IMR-90 (cell line): ENCODE measurements around the gene OR52E5. TPM values are rescaled to one million over a fixed set of nuclear protein-coding genes. Genes with fewer than 3 reads are reported as not detected.

Experiments used
- ATAC-seq: fragments of 200-7000 bp; cut with Tn5 transposase; 2 replicates; pipeline ENCODE4 v1.9.1; 2020; ENCODE audit warnings: low read depth, mild to moderate bottlenecking, moderate library complexity
- BruUV-seq: library from RNA; stranded (reverse); fragments of 400-500 nt; replicated peaks from 2 replicates; lab custom pipeline; 2021; lab: Mats Ljungman, UMichigan
- CTCF ChIA-PET: fragments of 300-600 bp; formaldehyde crosslinking; extraction: SDS; loops from one replicate; lab custom pipeline; 2021; ENCODE audit warnings: antibody characterized with exemption; lab: Yijun Ruan, JAX
- POLR2A ChIA-PET: fragments of 300-600 bp; sonication (Branson Sonifier 250); formaldehyde crosslinking; loops from one replicate; lab custom pipeline; 2022; ENCODE audit warnings: antibody characterized with exemption; ENCODE audit not compliant: unreplicated experiment; lab: Charles Lee
- DNase-seq: peaks from one replicate; pipeline ENCODE4 v3.0.0; 2013
- H2AFZ ChIP-seq: replicated peaks from 2 replicates; pipeline ENCODE3; 2013; ENCODE audit warnings: low read length, mild to moderate bottlenecking; ENCODE audit not compliant: poor library complexity
- H2AK5ac ChIP-seq: 2 replicates; pipeline ENCODE4 v1.6.1; 2013; ENCODE audit warnings: low read depth, low read length, inconsistent platforms
- H2AK9ac ChIP-seq: replicated peaks from 2 replicates; pipeline ENCODE3; 2013; ENCODE audit warnings: mild to moderate bottlenecking, low read depth, low read length, moderate library complexity; ENCODE audit not compliant: poor library complexity
- H2BK120ac ChIP-seq: 2 replicates; pipeline ENCODE4 v1.6.1; 2013; ENCODE audit warnings: low read depth, low read length, inconsistent platforms
- H2BK15ac ChIP-seq: 3 replicates; pipeline ENCODE4 v1.6.1; 2013; ENCODE audit warnings: low read depth, low read length, inconsistent platforms
- H2BK20ac ChIP-seq: 2 replicates; pipeline ENCODE4 v1.6.1; 2013; ENCODE audit warnings: low read depth, mild to moderate bottlenecking, inconsistent platforms, low read length, moderate library complexity
- H2BK5ac ChIP-seq: 2 replicates; pipeline ENCODE4 v1.6.1; 2013; ENCODE audit warnings: mild to moderate bottlenecking, low read depth, low read length, inconsistent platforms; ENCODE audit not compliant: poor library complexity, severe bottlenecking
- H3K14ac ChIP-seq: replicated peaks from 2 replicates; pipeline ENCODE4 v1.6.1; 2013; ENCODE audit warnings: low read depth, low read length, inconsistent platforms
- H3K18ac ChIP-seq: 2 replicates; pipeline ENCODE4 v1.6.1; 2013; ENCODE audit warnings: low read depth, low read length, control low read depth
- H3K23ac ChIP-seq: 2 replicates; pipeline ENCODE4 v1.6.1; 2013; ENCODE audit warnings: low read depth, low read length, inconsistent platforms
- H3K27ac ChIP-seq: 2 replicates; pipeline ENCODE4 v1.5.1; 2013; ENCODE audit warnings: mild to moderate bottlenecking, control low read depth, low read length; ENCODE audit not compliant: insufficient read depth
- H3K27me3 ChIP-seq: 2 replicates; pipeline ENCODE4 v1.6.1; 2013; ENCODE audit warnings: low read length; ENCODE audit not compliant: control insufficient read depth, insufficient read depth
- H3K36me3 ChIP-seq: 2 replicates; pipeline ENCODE4 v1.6.1; 2013; ENCODE audit warnings: low read length, mixed read lengths; ENCODE audit not compliant: control insufficient read depth, insufficient read depth
- H3K4ac ChIP-seq: 2 replicates; pipeline ENCODE4 v1.6.1; 2013; ENCODE audit warnings: low read depth, low read length, inconsistent platforms
- H3K4me1 ChIP-seq: 2 replicates; pipeline ENCODE4 v1.6.1; 2013; ENCODE audit warnings: low read length, mixed read lengths; ENCODE audit not compliant: control insufficient read depth, insufficient read depth
- H3K4me2 ChIP-seq: 2 replicates; pipeline ENCODE4 v1.6.1; 2013; ENCODE audit warnings: low read depth, mild to moderate bottlenecking, control low read depth, low read length, moderate library complexity
- H3K4me3 ChIP-seq: 2 replicates; pipeline ENCODE4 v1.5.1; 2013; ENCODE audit warnings: low read depth, mild to moderate bottlenecking, control low read depth, low read length, moderate library complexity; ENCODE audit not compliant: insufficient read depth
- H3K56ac ChIP-seq: 2 replicates; pipeline ENCODE4 v1.6.1; 2013; ENCODE audit warnings: low read length, inconsistent platforms; ENCODE audit not compliant: insufficient read depth; ENCODE audit errors: extremely low read depth
- H3K79me1 ChIP-seq, 2 experiments: 2 replicates each; pipeline ENCODE4 v1.6.1; 2013; ENCODE audit warnings: low read length in 2 of 2, inconsistent platforms in 1 of 2, low read depth in 1 of 2
- H3K9ac ChIP-seq: 2 replicates; pipeline ENCODE4 v1.6.1; 2013; ENCODE audit warnings: low read depth, low read length, control low read depth
- H3K9me1 ChIP-seq: 2 replicates; pipeline ENCODE4 v1.6.1; 2013; ENCODE audit warnings: low read length, inconsistent platforms; ENCODE audit not compliant: insufficient read depth
- H3K9me3 ChIP-seq: 2 replicates; pipeline ENCODE4 v1.6.1; 2013; ENCODE audit warnings: low read length; ENCODE audit not compliant: control insufficient read depth, insufficient read depth
- H4K20me1 ChIP-seq: 2 replicates; pipeline ENCODE4 v1.6.1; 2013; ENCODE audit warnings: low read length, inconsistent platforms; ENCODE audit not compliant: insufficient read depth
- H4K5ac ChIP-seq: 2 replicates; pipeline ENCODE4 v1.6.1; 2013; ENCODE audit warnings: mild to moderate bottlenecking, low read depth, low read length, control low read depth
- H4K8ac ChIP-seq, 2 experiments: 2 replicates each; pipeline ENCODE4 v1.6.1; 2013; ENCODE audit warnings: low read depth in 2 of 2, low read length in 2 of 2, control low read depth in 1 of 2, inconsistent platforms in 1 of 2
- H4K91ac ChIP-seq: 2 replicates; pipeline ENCODE4 v1.6.1; 2013; ENCODE audit warnings: low read depth, low read length, inconsistent platforms; ENCODE audit not compliant: insufficient read depth
- CEBPB ChIP-seq: IDR thresholded peaks from 2 replicates; pipeline ENCODE4 v1.6.1; 2012; ENCODE audit warnings: low read depth, low read length, improper control_type of control experiment
- CHD1 ChIP-seq: IDR thresholded peaks from 2 replicates; pipeline ENCODE4 v1.6.1; 2012; ENCODE audit warnings: low read depth, low read length, improper control_type of control experiment
- CTCF ChIP-seq: conservative IDR thresholded peaks from 2 replicates; pipeline ENCODE4 v1.5.1; 2012; ENCODE audit warnings: mild to moderate bottlenecking, low read depth, low read length, improper control_type of control experiment
- ELK1 ChIP-seq: fragments of 150-350 bp; IDR thresholded peaks from 2 replicates; pipeline ENCODE4 v1.6.1; 2016; ENCODE audit warnings: low read depth, mild to moderate bottlenecking, low read length, moderate library complexity, borderline replicate concordance
- FOS ChIP-seq: fragments of 150-350 bp; IDR thresholded peaks from 2 replicates; pipeline ENCODE4 v1.6.1; 2016; ENCODE audit warnings: low read depth, low read length
- MAFK ChIP-seq: IDR thresholded peaks from 2 replicates; pipeline ENCODE4 v1.6.1; 2012; ENCODE audit warnings: low read depth, low read length, improper control_type of control experiment
- MAZ ChIP-seq: IDR thresholded peaks from 2 replicates; pipeline ENCODE4 v1.6.1; 2012; ENCODE audit warnings: low read depth, mild to moderate bottlenecking, low read length, improper control_type of control experiment, moderate library complexity, borderline replicate concordance
- NFE2L2 ChIP-seq: fragments of 150-350 bp; IDR thresholded peaks from 2 replicates; pipeline ENCODE4 v1.6.1; 2016; ENCODE audit warnings: low read depth, mild to moderate bottlenecking, low read length
- POLR2A ChIP-seq: IDR thresholded peaks from 2 replicates; pipeline ENCODE4 v1.6.1; 2012; ENCODE audit warnings: mild to moderate bottlenecking, low read depth, low read length
- RAD21 ChIP-seq: IDR thresholded peaks from 2 replicates; pipeline ENCODE4 v1.6.1; 2012; ENCODE audit warnings: low read length, improper control_type of control experiment
- RFX5 ChIP-seq: IDR thresholded peaks from 2 replicates; pipeline ENCODE4 v1.8.0; 2012; ENCODE audit warnings: low read depth, mild to moderate bottlenecking, low read length, moderate library complexity
- SMC3 ChIP-seq: fragments of 150-350 bp; IDR thresholded peaks from 2 replicates; pipeline ENCODE4 v1.6.1; 2016; ENCODE audit warnings: low read depth, mild to moderate bottlenecking, antibody characterized with exemption, low read length, moderate library complexity
- WGBS, 2 experiments: methylation state at CpG; one replicate each; pipeline versions ENCODE4 v1.1.5 to v1.1.7; 2013; ENCODE audit warnings: missing lambda C conversion rate in 2 of 2; ENCODE audit not compliant: insufficient read length in 1 of 2; ENCODE audit errors: extremely low coverage in 2 of 2; 5-methylcytosine and 5-hydroxymethylcytosine counted together
- dilution Hi-C: fragments of 300-500 bp; cut with HindIII; formaldehyde crosslinking; loops from one replicate; pipeline ENCODE4 v1.14.3; 2018; ENCODE audit warnings: low sequenced_read_pairs; ENCODE audit not compliant: unreplicated experiment
- in situ Hi-C: fragments of 300-500 bp; cut with MboI; formaldehyde crosslinking; loops from 3 replicates; pipeline ENCODE4 v1.14.3; 2019; ENCODE audit warnings: low sequenced_read_pairs, inconsistent platforms, mixed read lengths
- intact Hi-C: fragments of 100-400 bp; cut with micrococcal nuclease; formaldehyde crosslinking; loops from 2 replicates; pipeline ENCODE4 v1.10.0; 2022
- polyA plus RNA-seq, 3 experiments: library from polyadenylated mRNA; depleted of rRNA; stranded (reverse); fragments of >200 nt; gene quantifications; 2 replicates each; pipeline ENCODE4 v1.2.3, GENCODE V29; 2012; ENCODE audit warnings: low replicate concordance in 1 of 3
- total RNA-seq: library from RNA; depleted of rRNA; stranded (reverse); fragments of >200 nt; gene quantifications from 2 replicates; pipeline ENCODE4 v1.2.3, GENCODE V29; 2012
- TF ChIP-seq, protein P1 (sequence below): fragments of 150-350 bp; IDR thresholded peaks from 2 replicates; pipeline ENCODE4 v1.6.1; 2017; ENCODE audit warnings: mild to moderate bottlenecking, antibody characterized with exemption, low read length, low read depth

OR52E5 gene
- total and polyA plus RNA-seq, 2 of the 4 experiments (the other 2 are of a cell fraction): not detected

DNA sequence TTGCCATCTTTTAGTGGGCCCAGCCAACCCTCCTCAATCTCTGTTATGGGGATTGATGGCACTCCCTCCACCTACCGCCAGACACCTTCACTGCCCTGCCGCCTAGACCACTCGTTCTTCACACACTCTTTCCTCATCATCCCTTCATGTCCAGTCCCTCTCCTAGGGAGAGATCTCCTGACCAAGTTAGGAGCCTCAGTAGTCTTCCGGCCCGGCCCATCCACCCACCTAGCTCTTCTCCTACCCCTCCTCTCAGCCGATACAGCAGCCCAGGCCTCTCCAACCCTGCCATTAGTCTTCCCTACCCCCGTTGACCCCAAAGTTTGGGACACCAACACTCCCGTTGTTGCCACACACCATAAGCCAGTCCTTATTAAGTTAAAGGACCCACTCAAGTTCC is 38.1 kb downstream of the OR52E5 start:
- H3K36me3 ChIP-seq: no peaks in the 10 kb centered on the region
- ATAC-seq: no peak
- BruUV-seq: no TSS peak
- no peak overlapping the region for H2AK9ac ChIP-seq
- no peak overlapping the region for H3K56ac ChIP-seq
- no peak overlapping the region for H3K4me3 ChIP-seq
- H3K18ac ChIP-seq: no peak overlapping the region
- no peaks in the 10 kb centered on the region for H3K4me1 ChIP-seq
- H3K23ac ChIP-seq: no peak overlapping the region
- H3K14ac ChIP-seq: no peak overlapping the region
- no peak overlapping the region for H3K9ac ChIP-seq
- H3K9me3 ChIP-seq: peaks cover 43% of the 10 kb centered on the region
- no peak overlapping the region for H2BK120ac ChIP-seq
- H2AFZ ChIP-seq: no peak overlapping the region
- ChIA-PET POLR2A (no interaction called here), CTCF (no interaction called here)
- no peaks in the 10 kb centered on the region for H4K20me1 ChIP-seq
- H3K4ac ChIP-seq: no peak overlapping the region
- no peak overlapping the region for H4K91ac ChIP-seq
- no peak overlapping the region for H2AK5ac ChIP-seq
- no peak overlapping the region for H2BK5ac ChIP-seq
- dilution Hi-C loops (no loop called here), intact Hi-C loops (no loop called here), in situ Hi-C loops (no loop called here)
- DNase-seq: no peak
- no peaks in the 10 kb centered on the region for H3K9me1 ChIP-seq
- 74% methylated on average over 5 of the region's 8 CpGs; no CpG with 5 or more reads in 1 of the 2 experiments for WGBS, 2 experiments
- no peak overlapping the region for H3K27ac ChIP-seq
- no peak overlapping the region for H2BK15ac ChIP-seq
- no peak overlapping the region for H4K8ac ChIP-seq
- TF ChIP-seq MAFK (no peak), CTCF (no peak), FOS (no peak), RAD21 (no peak), ELK1 (no peak), NFE2L2 (no peak), CEBPB (no peak), SMC3 (no peak), MAZ (no peak), POLR2A (no peak), RFX5 (no peak), CHD1 (no peak)
- TF ChIP-seq, protein P1, sequence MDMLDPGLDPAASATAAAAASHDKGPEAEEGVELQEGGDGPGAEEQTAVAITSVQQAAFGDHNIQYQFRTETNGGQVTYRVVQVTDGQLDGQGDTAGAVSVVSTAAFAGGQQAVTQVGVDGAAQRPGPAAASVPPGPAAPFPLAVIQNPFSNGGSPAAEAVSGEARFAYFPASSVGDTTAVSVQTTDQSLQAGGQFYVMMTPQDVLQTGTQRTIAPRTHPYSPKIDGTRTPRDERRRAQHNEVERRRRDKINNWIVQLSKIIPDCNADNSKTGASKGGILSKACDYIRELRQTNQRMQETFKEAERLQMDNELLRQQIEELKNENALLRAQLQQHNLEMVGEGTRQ: no peak
- no peak overlapping the region for H3K4me2 ChIP-seq
- H4K5ac ChIP-seq: no peak overlapping the region
- no peaks in the 10 kb centered on the region for H3K27me3 ChIP-seq
- no peaks in the 10 kb centered on the region for H3K79me1 ChIP-seq
- H2BK20ac ChIP-seq: no peak overlapping the region
